ENCODE measurements around the gene PTPRD. TPM values are rescaled to one million over a fixed set of nuclear protein-coding genes. Genes with fewer than 3 reads are reported as not detected.

Gene PTPRD
- total and polyA plus RNA-seq, 2 of the 4 experiments (the other 2 are of a cell fraction), result 0.07 to 0.18 TPM

- no peak overlapping the region for H2BK120ac ChIP-seq (ENCODE audit: low read depth, low read length)
- H2BK5ac ChIP-seq (ENCODE audit: low read depth, low read length, poor library complexity, severe bottlenecking), result no peak overlapping the region
- no peak overlapping the region for H2AFZ ChIP-seq (replicated peaks; ENCODE audit: low read length, poor library complexity)
- no peaks in the 10 kb centered on the region for H3K9me1 ChIP-seq (ENCODE audit: insufficient read depth, low read length)
- H3K36me3 ChIP-seq (ENCODE audit: control insufficient read depth, insufficient read depth, low read length), result no peaks in the 10 kb centered on the region
- CTCF ChIA-PET, result no interaction called here
- no peak for TF ChIP-seq RAD21 (IDR thresholded peaks at IDR 0.05; ENCODE audit: low read length)
- no peak for TF ChIP-seq NFE2L2 (IDR thresholded peaks at IDR 0.05; ENCODE audit: low read depth, low read length)
- TF ChIP-seq MAZ (IDR thresholded peaks at IDR 0.05; ENCODE audit: borderline replicate concordance, low read depth, low read length), result no peak
- TF ChIP-seq FOS (IDR thresholded peaks at IDR 0.05; ENCODE audit: low read depth, low read length), result no peak
- no peak for TF ChIP-seq BHLHE40 (IDR thresholded peaks at IDR 0.05; ENCODE audit: low read depth, low read length)
- TF ChIP-seq RCOR1 (IDR thresholded peaks at IDR 0.05; ENCODE audit: insufficient replicate concordance, low read length), result no peak
- TF ChIP-seq POLR2A (IDR thresholded peaks at IDR 0.05; ENCODE audit: low read depth, low read length), result no peak
- TF ChIP-seq MXI1 (IDR thresholded peaks at IDR 0.05; ENCODE audit: borderline replicate concordance, low read depth, low read length), result no peak
- in situ Hi-C loops (cut with MboI; ENCODE audit: low sequenced_read_pairs) (no loop called here), intact Hi-C loops (cut with micrococcal nuclease) (no loop called here), dilution Hi-C loops (cut with HindIII; ENCODE audit: low sequenced_read_pairs, unreplicated experiment) (no loop called here)
- BruUV-seq (replicated peaks), result no TSS peak
- H4K5ac ChIP-seq (ENCODE audit: low read depth, low read length), result no peak overlapping the region
- H2AK5ac ChIP-seq (ENCODE audit: low read depth, low read length), result no peak overlapping the region
- no peak overlapping the region for H4K8ac ChIP-seq (ENCODE audit: low read depth in 2 of 2, low read length in 2 of 2)
- DNase-seq (no peak), ATAC-seq (ENCODE audit: low read depth) (no peak)
- H3K9ac ChIP-seq (ENCODE audit: low read depth, low read length), result no peak overlapping the region
- no peak overlapping the region for H2AK9ac ChIP-seq (replicated peaks; ENCODE audit: low read depth, low read length, poor library complexity)
- no peak overlapping the region for H3K23ac ChIP-seq (ENCODE audit: low read depth, low read length)
- no peak overlapping the region for H3K27ac ChIP-seq (ENCODE audit: insufficient read depth, low read length)
- H3K79me1 ChIP-seq (ENCODE audit: low read depth in 1 of 2, low read length in 2 of 2), result no peaks in the 10 kb centered on the region
- no CpG with 5 or more reads among the region's 2 CpGs for WGBS, 2 experiments (ENCODE audit: extremely low coverage in 2 of 2, insufficient read length in 1 of 2)
- H2BK20ac ChIP-seq (ENCODE audit: low read depth, low read length), result no peak overlapping the region
- no peaks in the 10 kb centered on the region for H3K4me1 ChIP-seq (ENCODE audit: control insufficient read depth, insufficient read depth, low read length)
- H3K27me3 ChIP-seq (ENCODE audit: control insufficient read depth, insufficient read depth, low read length), result no peaks in the 10 kb centered on the region
- H3K9me3 ChIP-seq (ENCODE audit: control insufficient read depth, insufficient read depth, low read length), result peaks cover 3% of the 10 kb centered on the region; the same call in 1 of the 2 replicates
- H3K4me3 ChIP-seq (ENCODE audit: insufficient read depth, low read depth, low read length), result no peak overlapping the region
- no peak overlapping the region for H4K91ac ChIP-seq (ENCODE audit: insufficient read depth, low read depth, low read length)
- H3K14ac ChIP-seq (replicated peaks; ENCODE audit: low read depth, low read length), result no peak overlapping the region
- no peak overlapping the region for H3K4me2 ChIP-seq (ENCODE audit: low read depth, low read length)
- H3K4ac ChIP-seq (ENCODE audit: low read depth, low read length), result no peak overlapping the region
- no peak overlapping the region for H2BK15ac ChIP-seq (ENCODE audit: low read depth, low read length)
- no peaks in the 10 kb centered on the region for H4K20me1 ChIP-seq (ENCODE audit: insufficient read depth, low read length)
- no peak overlapping the region for H3K56ac ChIP-seq (ENCODE audit: extremely low read depth, insufficient read depth, low read length)
- POLR2A ChIA-PET (ENCODE audit: unreplicated experiment), result no interaction called here
- H3K18ac ChIP-seq (ENCODE audit: low read depth, low read length), result no peak overlapping the region
These were observed 2325.3 kb downstream of the PTPRD start for GRCh38 chr9:8287501-8287900.
